Measurements from ENCODE around the gene ANO1. TPM values are rescaled to one million over a fixed set of nuclear protein-coding genes. Genes with fewer than 3 reads are reported as not detected.

Gene ANO1
- total RNA-seq, 1 experiment from 2014 or later = not detected

GRCh38 chr11:70068345-70068744 lies 9.8 kb upstream of the ANO1 start:
- in situ Hi-C loops (cut with HindIII; ENCODE audit: low sequenced_read_pairs) = no loop called here
- no peak for DNase-seq (ENCODE audit: low spot score)

- no peak for DNase-seq (ENCODE audit: low spot score)
- in situ Hi-C loops (cut with HindIII; ENCODE audit: low sequenced_read_pairs) = no loop called here
Observed at GRCh38 chr11:70068950-70069349, 9.2 kb upstream of the ANO1 start.

- no peak for DNase-seq (ENCODE audit: low spot score)
- in situ Hi-C loops (cut with HindIII; ENCODE audit: low sequenced_read_pairs) = no loop called here
Observed at GRCh38 chr11:70070706-70071105, 7.4 kb upstream of the ANO1 start.

- DNase-seq (ENCODE audit: low spot score) = no peak
- in situ Hi-C loops (cut with HindIII; ENCODE audit: low sequenced_read_pairs) = no loop called here
Observed at GRCh38 chr11:70071996-70072395, 6.1 kb upstream of the ANO1 start.

GRCh38 chr11:70072461-70072860 lies 5.7 kb upstream of the ANO1 start:
- in situ Hi-C loops (cut with HindIII; ENCODE audit: low sequenced_read_pairs) = no loop called here
- DNase-seq (ENCODE audit: low spot score) = no peak

- in situ Hi-C loops (cut with HindIII; ENCODE audit: low sequenced_read_pairs) = no loop called here
- no peak for DNase-seq (ENCODE audit: low spot score)
Observed at GRCh38 chr11:70072861-70073755, 5.0 kb upstream of the ANO1 start.

GRCh38 chr11:70073871-70074371 lies 4.2 kb upstream of the ANO1 start:
- no peak for DNase-seq (ENCODE audit: low spot score)
- in situ Hi-C loops (cut with HindIII; ENCODE audit: low sequenced_read_pairs) = no loop called here

GRCh38 chr11:70074746-70075145 lies 3.4 kb upstream of the ANO1 start:
- in situ Hi-C loops (cut with HindIII; ENCODE audit: low sequenced_read_pairs) = no loop called here
- DNase-seq (ENCODE audit: low spot score) = no peak

- no peak for DNase-seq (ENCODE audit: low spot score)
- in situ Hi-C loops (cut with HindIII; ENCODE audit: low sequenced_read_pairs) = no loop called here
Observed at GRCh38 chr11:70075836-70076235, 2.3 kb upstream of the ANO1 start.

- in situ Hi-C loops (cut with HindIII; ENCODE audit: low sequenced_read_pairs) = no loop called here
- DNase-seq (ENCODE audit: low spot score) = no peak
Observed at GRCh38 chr11:70076461-70076931, 1.6 kb upstream of the ANO1 start.

- in situ Hi-C loops (cut with HindIII; ENCODE audit: low sequenced_read_pairs) = no loop called here
- no peak for DNase-seq (ENCODE audit: low spot score)
Observed at GRCh38 chr11:70077411-70078094, 564 bp upstream of the ANO1 start.

GRCh38 chr11:70078781-70079616 lies 882 bp downstream of the ANO1 start:
- no peak for DNase-seq (ENCODE audit: low spot score)
- in situ Hi-C loops (cut with HindIII; ENCODE audit: low sequenced_read_pairs) = no loop called here

- in situ Hi-C loops (cut with HindIII; ENCODE audit: low sequenced_read_pairs) = no loop called here
- DNase-seq (ENCODE audit: low spot score) = no peak
Observed at GRCh38 chr11:70079691-70080090, 1.6 kb downstream of the ANO1 start.

- DNase-seq (ENCODE audit: low spot score) = no peak
- in situ Hi-C loops (cut with HindIII; ENCODE audit: low sequenced_read_pairs) = no loop called here
Observed at GRCh38 chr11:70080763-70081162, 2.6 kb downstream of the ANO1 start.

GRCh38 chr11:70082829-70083228 lies 4.7 kb downstream of the ANO1 start:
- in situ Hi-C loops (cut with HindIII; ENCODE audit: low sequenced_read_pairs) = no loop called here
- DNase-seq (ENCODE audit: low spot score) = no peak

- in situ Hi-C loops (cut with HindIII; ENCODE audit: low sequenced_read_pairs) = no loop called here
- DNase-seq (ENCODE audit: low spot score) = no peak
Observed at GRCh38 chr11:70084046-70084984, 6.2 kb downstream of the ANO1 start.

GRCh38 chr11:70085815-70086769 lies 8.0 kb downstream of the ANO1 start:
- DNase-seq (ENCODE audit: low spot score) = no peak
- in situ Hi-C loops (cut with HindIII; ENCODE audit: low sequenced_read_pairs) = no loop called here

Data from G401 (cell line).